COLO829 (cell line): ENCODE data around the gene SDCCAG8.

ENCODE experiments used
- DNase-seq: peaks from one replicate; pipeline ENCODE4 v3.0.0; 2012; ENCODE audit warnings: low spot score

Gene SDCCAG8

DNA sequence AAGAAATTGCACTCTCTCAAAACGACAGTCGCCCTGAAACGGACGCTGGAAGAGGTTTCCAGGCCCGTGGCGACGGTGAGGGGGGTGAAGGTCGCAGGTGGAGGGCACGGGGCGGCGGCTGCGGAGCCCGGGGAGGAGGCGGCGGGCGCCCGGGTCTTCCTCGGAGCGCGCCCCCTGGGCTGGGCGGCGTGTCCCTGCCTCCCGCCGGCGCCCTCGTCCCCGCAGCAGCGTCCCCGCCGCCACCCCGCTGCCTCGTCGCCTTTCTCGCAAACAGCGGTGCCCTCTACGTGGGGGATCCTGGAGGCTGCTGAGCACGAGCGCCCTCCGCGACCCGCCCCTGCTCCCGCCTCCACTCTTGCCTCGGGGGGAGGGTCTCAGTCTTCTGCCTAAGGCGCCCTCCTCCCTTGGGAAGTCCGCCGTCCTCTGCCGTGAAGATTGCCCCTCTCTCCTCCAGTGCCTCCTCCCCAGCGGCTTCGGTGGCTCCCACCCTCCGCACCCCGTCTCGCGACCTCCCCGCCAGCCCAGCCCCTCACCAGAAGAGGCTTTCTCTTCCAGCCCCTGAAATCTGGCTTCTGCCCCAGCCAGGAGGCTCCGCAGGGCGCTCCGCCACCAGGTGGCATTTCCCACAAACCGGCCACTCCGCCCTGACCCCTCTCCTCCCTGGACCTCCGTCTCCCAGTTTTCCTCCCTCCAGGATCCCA, 227.4 kb downstream of the SDCCAG8 start:
- no peak for DNase-seq

DNA sequence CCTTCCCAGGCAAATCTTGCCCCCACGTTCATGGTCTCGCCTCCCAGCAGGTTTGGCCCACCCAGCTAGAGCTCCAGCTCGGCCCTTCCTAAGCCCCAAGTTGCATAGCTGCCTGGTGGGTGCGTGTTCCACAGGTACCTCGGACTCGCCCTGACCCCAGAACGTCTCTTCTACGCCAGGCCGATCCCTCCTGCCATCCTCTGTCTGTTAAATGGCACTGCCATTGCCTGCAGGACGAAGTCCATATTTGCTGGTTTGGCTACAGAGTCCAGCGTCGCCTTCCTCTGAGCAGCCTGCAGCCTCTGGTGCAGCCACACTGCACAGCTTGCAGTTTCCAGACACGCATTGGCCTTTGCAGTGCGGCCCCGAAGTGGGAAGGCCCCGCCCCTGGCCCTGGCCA, 228.1 kb downstream of the SDCCAG8 start:
- no peak for DNase-seq

DNA sequence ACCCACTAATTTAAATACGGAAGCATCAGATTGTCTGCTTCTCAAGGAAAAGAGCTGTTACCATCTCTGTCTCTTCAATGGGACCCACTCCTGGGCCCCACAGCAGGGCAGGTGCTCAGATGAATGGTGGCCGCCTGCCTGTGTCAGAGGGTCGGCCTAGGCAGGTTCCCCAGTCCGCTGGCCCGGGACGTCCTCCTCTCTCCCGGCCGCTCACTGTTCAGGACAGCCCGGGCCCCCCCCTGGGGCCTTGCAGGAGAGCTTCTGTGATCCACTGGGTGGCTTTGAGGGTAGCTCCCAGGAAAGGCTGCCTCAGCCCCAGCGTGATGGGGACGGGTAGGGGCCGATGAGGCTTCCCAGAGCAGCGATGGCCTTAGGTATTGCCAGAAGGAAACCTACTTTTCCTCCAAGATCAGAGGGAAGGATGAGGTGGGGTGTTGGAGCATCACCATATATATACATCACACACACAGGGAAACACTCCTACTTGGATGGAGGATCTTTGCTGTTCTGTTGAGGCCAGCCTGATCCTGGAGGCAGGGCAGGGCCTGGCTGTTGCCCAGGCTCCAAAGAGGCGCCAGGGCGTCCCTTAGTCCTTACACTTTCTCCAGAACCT, 231.3 kb downstream of the SDCCAG8 start:
- DNase-seq, result no peak

DNA sequence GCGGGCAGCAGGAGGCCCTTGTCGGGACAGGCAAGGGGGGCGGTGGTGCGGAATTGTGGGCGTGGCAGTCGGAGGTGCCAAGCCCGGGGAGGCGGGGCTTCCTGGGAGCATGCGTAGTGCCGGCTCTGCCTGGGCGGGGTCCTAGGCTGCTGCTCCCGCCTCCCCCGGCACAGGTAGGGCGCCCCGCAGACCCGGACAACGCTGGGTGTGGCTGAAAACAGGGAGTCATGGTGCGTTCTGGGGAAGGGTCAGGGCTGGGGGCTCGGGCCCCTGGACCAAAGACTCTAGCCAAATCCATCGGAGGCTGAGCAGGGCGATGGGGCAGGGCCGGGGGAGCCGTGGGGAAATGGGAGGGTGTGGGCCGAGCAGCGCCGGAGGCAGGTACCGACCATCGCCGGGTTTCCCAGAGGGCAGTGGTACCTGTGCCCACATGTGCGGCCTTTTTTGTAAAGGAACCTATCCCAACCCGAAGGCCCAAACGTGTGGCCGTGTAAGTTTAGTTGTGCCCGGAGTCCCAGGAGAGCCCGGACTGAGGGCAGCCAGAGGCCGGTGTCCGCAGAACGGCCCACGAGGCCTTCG, 231.9 kb downstream of the SDCCAG8 start:
- no peak for DNase-seq

DNA sequence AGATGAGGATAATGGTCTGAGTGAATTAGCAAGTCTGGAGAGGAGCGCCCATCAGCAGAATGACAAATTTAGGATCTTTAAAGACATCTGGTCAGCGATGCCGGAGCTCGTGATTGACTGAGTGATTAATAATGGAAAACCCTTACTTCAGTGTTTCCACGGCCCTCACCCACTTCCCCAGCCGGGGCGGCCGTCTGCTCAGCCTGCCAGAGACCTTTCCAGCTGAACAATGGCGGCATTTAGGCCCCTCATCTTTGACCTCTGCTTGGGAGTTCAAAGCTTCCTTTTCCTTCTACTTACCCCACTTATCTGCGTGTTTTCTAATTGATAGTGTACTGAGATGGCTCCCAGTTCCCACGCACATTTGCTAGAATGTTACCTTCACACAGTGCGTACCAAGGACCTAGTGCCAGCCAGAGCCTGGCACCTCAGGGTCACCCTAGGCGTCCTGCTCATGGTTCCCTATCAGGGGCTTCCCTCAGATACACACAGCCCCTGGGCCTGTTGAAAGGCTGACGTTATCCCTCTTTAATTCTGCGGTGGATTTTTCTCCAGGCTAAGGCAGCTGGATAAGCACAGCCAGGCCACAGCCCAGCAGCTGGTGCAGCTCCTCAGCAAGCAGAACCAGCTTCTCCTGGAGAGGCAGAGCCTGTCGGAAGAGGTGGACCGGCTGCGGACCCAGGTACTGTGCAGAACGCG, 232.8 kb downstream of the SDCCAG8 start:
- DNase-seq, result no peak

DNA sequence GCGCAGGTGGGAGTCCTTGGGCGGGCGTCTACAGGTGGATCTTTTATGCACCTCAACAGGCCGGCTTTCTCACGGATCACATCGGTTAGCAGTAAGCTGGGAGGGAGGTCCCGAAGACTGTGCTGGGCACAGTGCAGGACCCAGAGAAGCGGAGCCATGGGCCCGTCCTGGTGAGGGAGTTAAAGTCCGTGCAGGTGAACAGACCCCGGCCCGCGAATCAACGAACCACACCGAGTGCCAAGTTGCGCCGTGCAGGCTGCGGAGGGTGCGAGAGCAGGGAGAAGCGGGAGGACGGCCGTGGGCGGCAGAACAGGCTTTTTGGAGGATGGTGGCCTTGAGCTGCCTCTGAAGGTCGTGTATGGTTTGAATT, 233.3 kb downstream of the SDCCAG8 start:
- no peak for DNase-seq

DNA sequence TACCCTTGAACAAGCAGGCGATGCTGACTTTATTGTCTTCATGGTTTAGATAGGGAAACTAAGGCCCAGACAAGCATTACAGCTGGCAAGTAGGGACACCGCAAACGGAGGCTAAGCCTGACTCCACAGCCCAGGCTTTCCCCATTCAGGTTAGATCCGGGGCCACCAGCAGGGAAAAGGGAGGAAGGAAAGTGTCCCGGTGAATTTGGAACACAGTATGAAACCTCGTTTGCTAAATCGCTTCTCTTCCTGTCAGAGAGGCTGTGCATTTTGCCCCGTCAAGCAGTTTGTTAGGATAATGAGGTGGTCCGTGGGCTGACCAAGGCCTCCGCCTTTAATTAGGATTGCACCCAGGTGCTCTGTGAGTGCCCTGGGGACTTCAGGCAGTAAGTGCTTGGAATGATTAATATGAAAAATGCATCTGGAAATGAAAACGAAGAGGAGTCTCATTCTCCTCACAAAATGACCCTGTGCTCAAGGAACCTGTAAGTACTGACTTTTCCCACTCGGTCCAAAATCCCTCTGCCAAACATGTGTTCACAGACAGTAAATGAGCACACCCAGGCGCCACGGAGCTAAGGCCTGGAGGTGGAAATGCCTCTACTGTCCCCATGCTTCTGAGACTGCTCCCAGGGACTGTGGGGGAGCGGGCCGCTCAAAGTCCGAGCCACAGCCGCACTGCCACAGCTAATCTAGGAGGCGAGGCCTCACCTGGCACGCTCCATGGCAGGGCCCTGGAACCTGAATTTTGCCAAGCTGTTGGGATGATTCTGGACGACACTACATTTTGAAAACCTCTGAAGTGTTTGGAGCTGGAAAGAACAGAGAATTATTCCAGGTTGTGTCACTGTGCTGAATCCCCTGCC, 234.1 kb downstream of the SDCCAG8 start:
- DNase-seq, result no peak

DNA sequence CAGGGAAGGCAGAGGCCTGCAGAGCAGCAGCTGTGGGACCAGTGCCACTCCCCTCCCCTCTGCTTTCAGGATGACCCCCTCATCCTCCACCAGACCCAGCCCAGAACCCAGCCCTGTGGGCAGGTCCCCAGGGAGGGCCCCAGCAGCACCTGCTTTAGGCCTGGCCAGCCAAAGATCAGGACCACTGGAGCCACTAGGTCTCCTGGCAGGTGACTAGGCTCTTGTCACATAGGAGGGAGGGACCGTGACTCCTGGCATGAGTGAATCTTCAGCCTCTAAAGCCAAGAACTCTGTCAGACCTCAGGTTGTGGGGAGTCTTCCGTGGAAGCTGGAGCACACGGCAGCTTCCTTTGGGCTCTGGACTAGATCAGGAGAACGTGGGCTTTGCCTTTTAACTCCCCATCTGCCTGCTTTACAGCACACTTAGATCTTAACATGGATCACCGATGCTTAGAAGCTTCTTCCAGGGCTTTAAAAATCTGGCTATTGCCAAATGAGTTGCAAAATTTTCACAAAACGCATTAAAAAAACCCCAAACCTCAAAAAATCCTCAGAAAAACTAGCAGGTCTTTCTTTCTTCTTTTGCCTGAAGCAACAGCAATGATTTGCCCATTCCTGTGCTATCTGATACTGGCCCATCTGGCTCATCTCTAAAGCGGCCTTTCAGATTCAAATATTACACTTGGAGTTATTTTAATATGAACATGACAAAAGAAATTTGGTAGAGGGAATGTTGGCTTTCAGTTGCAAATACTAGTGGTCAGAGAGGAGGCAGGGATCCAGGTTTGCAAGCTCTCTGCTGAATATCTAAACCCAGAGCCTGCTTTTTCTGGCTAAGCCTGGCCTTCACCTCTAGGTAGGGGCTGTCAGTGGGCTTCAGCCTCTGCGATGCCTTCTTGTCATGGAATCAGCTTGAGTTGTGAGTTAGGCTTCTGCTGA, 235.2 kb downstream of the SDCCAG8 start:
- DNase-seq, result no peak

DNA sequence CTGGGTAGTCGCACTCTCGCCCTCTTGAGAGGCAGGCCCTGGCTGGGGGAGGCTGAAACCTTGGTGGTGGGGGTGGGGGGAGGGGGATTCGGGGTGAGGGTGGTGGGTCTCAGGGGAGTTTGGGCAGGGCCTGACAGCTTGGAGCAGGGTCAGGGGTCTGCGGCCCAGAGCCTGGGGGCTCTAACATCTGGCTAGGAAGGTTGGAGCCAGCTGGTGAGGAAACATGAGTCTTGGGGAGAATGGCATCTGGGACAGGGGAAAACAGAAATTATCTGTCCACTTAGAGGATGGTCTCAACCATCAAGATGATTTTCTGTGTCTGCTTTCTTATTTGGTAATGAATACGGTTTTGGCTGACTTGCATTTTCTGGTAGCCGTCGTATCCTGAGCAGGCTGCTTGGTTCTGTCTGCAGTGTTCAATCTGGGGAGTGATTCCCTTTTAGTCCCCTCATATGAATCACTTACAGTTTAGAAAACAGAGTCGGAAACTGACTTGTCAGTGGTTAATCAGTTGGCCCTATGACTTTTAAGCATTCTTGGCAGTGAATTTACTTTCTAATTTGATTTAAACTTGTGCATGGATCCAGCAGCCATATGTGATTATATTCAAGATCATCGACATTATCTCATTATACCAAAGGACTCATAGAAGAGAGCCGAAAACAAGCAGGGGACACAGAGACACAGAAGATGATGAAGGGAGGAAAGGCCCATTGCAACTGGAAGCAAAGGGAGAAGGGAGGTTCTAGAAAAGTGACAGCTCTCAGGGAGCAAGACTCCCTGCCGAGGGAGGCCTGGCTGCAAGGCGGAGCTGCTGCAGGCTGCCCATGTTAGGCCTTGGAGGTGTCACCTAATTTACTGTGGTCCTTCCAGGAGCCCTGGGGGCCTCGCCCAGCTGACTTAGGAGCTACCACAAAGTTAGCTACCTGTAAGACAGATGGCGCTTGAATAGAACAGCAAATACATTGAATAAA, 237.6 kb downstream of the SDCCAG8 start:
- DNase-seq, result no peak

DNA sequence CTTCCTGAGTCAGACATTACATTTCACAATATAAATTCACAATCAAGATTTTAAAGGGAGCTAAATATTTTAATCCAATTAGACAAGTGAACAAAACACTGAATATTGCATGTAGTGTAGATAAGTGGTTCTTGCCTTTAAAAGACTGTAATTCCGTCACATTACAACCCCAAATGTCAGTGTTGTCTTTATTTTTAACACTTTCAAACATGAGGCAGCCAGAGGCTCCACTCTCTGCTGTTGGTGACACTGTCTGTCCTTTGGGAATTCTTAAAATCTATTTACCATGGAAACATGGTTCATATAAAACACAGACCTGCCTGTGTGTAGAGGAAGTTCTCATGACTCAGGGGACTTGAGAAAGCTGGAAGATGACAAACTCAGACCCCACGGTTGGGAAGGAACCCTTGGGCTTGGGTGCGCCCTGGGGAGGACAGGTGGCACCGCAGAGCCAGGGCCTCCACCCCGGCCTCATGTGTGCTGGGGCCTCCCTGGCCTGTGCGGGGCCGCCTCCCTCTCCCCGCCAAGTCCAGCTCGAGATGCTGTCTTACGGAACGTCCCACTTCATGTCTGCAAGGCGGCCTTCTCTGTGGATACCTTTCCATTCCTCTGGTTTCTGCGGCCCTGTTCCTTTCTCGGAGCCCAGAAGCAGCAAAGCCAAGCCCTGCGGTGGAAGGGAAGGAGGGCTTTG, 239.0 kb downstream of the SDCCAG8 start:
- no peak for DNase-seq

DNA sequence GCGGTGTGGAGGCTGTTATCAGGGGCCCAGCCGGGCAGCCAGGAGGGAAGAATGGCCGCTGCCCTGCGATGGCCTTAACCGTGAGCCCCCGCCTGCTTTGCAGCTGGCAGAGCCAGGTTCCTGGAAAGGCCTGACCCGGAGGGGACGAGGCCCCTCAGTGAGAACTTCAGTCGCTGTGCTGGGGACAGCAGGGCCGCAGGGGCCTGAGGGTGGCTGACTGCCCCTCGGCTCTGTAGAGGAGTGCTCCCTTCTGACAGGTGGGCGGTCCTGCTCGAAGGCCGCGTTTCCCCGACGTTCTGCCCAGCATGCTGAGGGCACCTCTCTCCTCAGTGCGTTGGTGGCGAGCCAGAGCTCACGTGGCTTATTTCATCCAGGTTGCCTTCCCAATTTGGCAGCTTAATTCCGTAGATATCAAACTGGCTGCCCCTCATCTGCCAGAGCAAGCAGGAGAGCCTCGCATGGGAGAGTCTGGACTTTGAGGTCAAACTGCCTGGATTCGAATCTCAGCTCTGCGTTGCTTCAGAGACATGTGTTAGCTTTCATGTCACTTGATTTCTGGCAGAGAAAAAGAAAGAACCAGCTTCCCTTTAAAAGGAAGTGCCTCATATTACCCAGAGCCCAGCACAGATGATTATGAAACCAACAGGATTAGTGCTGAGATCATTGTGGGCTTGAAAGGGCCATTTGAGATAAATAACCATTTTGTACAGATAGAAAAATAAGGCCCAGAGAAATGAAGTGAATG, 239.8 kb downstream of the SDCCAG8 start:
- DNase-seq, result no peak

DNA sequence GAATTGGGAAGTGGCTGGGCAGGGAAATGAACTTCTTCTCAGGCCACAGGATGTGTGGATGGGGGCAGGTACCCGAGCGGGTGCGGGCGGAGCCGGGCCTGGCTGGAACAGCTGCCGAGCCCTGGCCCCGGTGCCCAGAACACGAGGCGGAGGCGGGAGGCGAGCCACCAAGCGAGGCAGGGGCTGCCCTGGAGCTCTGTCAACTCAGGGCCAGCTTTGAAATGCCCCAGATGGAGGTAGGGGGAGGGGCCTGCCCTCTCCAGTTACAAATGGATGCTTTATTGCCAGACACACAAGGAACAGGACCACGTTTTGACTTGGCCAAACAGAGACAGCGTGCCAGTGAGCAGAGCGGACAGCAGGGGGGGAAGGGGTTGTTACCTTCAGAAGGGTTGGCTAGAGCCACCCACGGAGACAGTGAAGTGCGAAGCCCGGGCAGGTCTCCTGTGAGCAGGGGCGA, 240.4 kb downstream of the SDCCAG8 start:
- no peak for DNase-seq

DNA sequence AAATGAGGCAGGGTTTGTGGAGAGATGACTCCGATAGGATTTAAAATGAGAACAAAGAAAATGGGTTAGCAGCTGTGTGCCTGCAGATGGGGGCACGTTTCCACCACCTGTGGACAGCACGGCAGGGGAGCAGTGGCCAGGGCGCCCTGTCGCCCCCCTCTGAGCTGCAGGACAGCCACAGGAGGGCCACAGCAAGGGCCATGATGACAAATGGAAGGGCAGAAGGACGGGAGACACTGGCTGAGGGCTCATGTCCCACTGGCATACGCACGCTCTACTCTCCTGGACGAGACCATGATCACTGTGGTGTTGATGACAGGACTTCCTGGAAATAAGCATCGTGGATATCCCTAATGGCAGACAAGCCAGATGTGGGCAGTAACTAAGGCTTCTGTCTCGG, 241.0 kb downstream of the SDCCAG8 start:
- no peak for DNase-seq

DNA sequence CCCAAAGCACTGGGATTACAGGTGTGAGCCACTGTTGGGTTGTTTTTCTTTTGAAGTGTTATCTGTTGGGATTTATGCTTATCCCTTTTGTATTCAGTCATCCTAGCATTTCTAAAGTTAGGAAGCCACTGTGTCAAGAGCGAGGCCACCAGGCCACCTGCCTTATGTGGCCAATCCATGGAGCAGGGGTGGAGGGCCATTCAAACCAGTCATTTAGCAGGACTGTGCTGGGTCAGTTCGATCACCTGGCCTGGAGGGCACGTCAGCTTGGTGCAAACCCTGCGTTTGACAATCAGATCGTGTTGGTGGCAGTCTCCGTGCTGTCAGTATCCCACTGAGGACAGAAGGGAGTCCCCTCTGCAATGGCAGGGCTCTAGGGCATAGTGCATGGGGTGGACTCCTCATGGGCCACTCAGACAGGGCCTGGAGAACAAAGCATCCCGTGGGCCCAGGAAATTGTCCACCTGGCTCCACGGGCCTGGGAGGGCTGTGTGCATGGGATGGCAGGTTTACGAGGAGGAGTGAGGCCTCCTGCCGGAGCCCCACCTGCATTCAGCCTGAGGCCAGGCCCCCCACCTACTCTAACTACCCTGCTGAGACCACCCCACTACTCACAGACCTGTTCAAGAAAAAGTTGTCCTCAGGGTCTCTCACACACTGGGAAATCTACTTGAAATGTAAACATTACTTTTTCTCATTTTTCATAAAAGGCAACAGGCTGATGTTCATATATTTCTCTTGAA, 242.3 kb downstream of the SDCCAG8 start:
- DNase-seq, result no peak

DNA sequence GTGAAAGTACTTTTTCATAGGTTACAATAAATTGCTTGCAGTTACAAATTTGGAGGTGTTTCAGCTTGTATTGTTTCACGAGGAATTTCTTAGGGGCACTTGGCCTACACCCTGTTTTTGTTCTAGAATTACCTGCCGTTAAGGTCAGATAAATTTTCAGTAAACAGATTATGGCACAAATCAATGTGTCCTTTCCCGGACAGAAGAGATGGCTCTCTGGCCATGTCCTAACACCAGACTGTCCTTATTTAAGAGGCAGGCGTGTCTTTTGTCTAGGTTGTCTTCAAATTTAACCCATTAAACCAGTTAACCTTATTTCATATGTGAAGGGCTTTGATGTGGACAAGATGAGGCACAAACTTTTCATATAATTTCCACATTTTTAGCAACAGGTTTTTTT, 243.4 kb downstream of the SDCCAG8 start:
- no peak for DNase-seq

DNA sequence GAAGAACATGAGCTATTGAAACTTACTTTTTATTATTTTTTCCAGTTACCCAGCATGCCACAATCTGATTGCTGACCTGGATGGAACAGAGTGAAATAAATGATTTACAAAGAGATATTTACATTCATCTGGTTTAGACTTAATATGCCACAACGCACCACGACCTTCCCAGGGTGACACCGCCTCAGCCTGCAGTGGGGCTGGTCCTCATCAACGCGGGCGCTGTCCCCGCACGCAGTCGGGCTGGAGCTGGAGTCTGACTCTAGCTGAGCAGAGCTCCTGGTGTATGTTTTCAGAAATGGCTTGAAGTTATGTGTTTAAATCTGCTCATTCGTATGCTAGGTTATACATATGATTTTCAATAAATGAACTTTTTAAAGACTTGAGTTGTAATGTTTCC, 243.9 kb downstream of the SDCCAG8 start:
- DNase-seq, result no peak

DNA sequence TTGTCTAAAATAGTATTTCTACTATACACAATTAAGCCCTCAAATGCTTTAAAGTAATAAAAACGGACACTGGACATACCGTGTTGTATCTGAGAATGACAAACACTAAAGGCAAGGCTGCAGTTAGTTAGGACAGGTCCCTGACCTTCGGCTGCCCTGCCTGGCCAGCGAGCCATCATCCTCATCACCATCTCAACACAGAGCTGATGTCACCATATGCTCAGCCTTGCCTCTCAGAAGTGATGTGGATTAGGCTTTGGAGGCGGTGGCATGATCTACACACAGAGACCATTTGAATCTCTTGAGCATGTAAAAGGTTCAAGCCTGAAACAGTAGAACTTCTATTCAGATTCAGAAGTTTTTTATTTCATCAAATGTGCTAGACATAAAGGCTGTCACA, 244.7 kb downstream of the SDCCAG8 start:
- no peak for DNase-seq

DNA sequence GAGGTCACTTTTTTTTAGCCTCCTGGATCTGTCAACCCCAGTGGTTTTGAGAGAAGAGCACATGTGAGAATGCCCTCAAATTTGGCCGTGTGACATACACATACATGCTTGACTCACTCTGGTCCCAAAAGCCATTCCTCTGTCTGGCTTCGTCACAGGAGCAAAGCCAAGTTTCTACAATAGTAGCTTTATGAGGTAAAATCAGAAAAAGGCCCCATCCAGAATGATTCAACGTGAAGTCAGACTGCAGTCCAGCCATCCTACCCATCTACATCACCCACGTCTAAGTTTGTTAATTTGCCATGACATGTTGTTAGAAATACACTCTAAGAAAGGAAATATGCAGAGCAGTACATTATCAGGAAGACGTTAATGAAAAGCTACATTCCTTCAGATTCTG, 245.2 kb downstream of the SDCCAG8 start:
- peak; percentile 88 for DNase-seq
